Dermis microvascular lymphatic vessel endothelial cell (primary cell): ENCODE results near the gene CHSY1. TPM values are rescaled to one million over a fixed set of nuclear protein-coding genes. Genes with fewer than 3 reads are reported as not detected.

Experiments
- DNase-seq, 2 donors: peaks; one replicate each; pipeline versions ENCODE4 v3.0.0 to v3.0.0-alpha.2; 2010; ENCODE audit warnings: low read depth in 2 of 2
- total RNA-seq: library from RNA; depleted of rRNA; stranded (reverse); fragments of >200 nt; gene quantifications from 2 replicates; pipeline ENCODE4 v1.2.1, GENCODE V29; 2014

Gene CHSY1
- total RNA-seq, 1 donor from 2014 or later = 25.4 TPM

DNA sequence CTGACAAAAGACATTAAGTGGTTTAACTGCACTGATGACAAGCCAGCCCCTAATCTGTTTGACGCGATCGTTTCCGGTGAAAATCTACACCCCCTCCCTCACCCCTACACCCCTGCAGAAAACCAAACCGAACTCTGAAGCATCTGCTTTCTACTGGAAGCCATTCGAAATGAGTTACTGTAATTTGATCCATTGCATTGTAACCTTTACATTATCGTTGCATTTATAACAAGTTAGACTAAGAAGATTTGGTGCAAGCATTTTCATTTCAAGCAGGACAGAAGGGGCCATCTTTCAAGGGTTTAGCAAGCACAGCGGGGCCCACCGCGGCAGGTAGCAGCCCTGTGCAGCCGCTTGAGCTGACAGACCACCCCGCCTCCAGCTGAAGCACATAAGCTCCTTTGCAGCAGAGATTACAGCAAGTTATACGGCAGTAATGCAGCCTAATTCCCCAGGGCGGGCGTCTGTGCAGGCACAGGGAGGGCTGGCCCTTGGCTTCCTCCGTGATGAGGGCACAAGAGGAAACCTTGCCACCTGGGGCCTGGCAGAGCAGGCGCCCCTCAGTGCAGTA lies 79.3 kb downstream of the CHSY1 start:
- DNase-seq = no peak

DNA sequence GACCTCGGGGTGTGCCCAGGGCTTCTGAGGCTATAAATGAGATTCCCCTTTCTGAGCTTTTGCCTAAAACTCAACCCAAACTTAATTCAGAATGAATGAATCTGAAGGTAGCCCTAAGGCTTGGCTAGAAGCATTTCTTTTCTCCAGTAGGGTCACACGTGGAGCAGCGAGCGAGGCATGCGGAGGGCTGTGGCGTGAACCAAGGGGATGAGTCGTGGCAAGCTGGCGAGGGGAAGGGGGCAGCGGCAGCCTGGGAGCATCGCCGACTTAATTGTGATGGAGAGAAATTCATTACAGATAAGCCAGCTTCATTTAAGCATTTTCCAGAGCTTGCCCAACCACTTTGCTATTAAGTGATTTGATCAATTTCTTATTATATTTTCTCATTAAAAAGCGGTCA lies 79.9 kb downstream of the CHSY1 start:
- no peak for DNase-seq

DNA sequence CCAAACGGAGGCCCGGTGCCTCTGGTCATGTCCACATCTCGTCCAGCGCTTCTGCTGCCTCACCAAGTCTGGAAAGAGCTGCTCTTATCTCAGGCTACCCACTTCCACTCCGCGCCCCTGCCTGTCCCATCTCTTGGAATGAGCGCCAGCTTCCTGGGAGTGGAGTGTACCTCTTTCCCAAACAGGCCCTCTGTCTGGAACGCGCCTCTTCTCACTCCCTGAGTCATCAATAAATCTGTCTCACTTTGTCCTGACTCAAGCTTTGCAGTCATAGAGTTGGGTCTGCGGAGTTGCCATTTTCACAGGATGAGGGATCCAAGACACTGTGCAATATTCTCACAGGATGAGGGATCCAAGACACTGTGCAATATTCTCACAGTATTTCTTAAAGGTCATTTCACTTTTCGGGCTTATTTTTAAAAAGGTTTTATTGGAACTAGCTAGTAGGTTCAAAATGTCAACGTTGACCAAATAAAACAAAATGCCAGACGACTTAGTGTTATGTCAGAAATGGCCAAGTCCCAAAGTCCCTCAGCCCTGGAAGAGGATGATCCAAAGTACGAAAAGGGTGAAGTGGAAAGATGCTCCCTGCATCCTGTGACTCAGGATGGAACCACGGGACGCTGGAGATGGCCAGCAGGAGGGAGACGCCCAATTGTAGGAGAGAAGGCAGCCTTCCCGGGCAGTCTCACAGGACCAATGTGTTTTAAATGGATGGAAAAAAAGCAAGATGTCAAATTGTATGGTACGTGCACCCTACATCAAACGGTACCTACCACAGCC lies 81.1 kb downstream of the CHSY1 start:
- DNase-seq = no peak

DNA sequence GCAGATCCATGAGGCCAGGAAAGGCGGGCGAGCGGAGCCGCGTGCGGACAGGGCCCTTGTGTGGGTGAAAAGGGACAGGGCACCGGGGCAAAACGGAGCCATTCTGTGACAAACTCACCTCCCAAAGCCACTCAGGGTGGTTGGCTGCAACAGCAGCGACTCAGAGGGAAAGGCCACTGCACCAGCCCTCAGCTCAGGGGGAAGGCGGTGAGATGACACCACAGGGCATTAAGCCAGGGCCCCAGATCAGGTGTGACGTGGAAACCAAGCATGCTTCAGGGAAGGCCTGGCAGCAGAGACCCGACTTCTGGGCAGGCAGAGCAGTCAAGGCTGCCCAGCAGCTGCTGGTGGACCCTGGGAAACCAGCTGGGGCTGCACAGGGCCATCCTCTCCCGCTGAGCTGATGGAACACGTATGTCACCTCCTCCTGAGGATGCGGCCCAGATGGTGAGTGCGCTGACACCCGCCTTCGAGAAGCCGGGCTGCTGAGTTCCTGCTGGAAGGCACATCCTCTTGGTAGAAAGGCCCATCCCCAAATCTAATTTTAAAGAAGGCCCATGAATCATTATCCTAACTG lies 82.3 kb downstream of the CHSY1 start:
- DNase-seq = no peak

DNA sequence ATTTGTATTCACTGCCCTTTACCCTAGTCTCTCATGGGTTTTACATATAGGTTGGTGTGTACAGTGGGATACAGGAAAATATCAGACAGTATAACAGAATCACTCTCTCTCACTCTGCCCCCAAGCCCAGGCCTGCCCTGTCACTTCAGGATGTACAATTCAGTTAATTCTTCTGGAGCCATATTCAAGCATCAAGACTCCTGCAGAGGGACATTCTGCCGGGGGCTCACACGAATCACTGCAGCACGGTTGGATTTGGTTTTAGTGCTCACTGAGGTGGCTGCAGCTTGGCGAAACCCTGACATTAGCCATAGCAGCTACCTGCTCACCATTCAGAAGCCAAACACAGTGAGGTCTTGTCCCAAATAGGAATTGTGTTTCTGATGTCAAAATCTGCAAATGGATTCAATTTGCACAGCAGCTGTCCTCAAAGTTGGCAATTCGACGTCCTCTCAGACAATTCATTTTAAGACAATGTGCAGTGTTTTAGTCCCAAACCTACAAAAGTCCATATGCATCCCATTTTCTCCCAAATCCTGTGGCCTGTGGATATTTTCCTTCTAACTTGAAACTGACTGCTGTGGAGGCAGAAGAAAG lies 82.9 kb downstream of the CHSY1 start:
- no peak for DNase-seq

DNA sequence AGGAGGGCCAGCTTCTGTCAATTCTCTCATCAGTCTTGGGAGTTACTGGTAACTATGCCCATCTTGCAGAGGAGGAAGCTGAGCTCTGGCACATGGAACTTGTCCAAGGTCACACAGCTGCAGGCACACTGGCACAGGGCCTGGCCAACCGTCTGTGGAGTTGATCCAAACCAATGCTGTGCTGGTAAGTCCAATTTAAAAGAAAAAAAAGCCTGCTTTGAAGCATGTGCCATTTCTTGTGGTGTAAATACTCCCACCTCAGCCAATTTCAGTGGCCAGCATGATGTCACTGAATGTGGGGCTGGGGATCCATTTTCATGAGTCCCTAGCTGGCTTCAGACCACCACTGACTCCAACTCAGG lies 83.4 kb downstream of the CHSY1 start:
- no peak for DNase-seq

DNA sequence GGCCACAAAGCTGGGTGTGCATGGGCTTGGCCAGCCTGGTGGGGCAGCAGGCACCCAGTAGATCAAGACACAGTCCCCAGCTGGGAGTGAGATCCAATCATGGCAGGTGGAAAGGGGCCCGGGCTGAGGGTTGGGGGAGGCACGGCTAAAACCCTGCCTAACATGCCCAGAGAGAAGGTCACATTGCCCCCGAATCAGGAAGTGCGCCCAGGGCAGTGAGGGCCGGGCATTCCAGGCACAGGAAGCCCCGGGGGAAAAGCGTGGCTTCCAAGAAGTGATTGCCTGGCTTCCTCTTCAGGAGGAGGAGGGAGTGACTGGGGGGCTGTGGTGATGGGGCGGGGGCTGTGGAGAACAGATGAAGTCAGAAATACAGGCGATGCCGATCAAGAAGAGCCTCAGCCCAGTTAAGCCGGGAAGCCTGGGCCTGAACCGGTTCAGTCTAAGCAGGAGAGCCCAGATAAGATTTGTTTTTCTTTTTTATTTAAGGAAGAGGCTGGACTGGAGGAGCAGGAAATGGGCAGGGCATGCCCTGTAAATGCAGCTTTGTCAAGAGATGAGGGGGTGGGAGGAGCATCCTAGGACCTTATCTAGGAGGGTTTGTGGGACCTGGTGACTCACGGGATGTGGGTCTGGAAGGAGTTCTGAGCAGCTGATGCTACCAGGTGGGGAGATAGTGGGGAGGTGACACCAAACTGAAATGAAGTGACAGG lies 83.9 kb downstream of the CHSY1 start:
- peak in 1 of 2 donors; percentile 83 for DNase-seq

DNA sequence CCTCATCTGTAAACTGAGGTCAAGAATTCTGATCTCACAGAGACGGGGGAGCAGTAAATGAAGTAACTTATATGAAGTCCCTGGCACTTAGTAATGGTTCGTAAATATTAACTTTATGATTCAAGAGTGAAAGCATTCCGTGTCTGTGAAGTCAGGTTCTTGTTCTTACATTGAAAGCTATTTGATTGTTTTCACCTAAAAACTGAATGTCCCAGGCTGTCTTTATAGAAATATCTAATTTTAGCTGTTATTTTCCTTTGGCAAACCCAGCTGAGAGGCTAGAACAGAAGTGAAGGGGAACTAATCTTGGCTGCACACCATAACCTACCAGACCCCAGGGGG lies 84.5 kb downstream of the CHSY1 start:
- peak in 1 of 2 donors; percentile 76 for DNase-seq

DNA sequence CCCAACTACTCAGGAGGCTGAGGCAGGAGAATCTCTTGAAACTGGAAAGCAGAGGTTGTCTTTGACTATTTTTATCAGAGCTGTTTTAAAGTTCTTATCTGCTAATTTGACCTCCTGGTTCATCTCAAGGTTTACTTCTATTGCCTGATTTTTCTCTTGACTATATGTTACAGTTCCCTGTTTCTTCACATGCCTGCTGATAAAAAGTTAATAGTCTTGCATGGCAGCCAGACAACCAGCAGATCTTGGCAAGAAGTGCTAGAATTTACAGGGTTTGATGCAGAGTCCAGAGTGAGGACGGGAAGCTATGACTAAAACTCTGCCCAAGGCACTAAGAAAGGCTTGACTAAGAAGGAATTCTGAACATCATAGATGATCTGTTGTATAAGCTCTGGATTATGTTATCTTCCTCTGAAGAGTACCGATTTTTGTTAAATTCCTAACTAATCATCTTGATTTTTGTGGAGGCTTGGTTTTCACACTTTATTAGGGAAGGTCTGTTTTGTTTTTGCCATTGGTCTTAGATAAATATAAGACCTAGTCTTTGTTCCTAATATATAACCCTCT lies 85.9 kb downstream of the CHSY1 start:
- DNase-seq = no peak

DNA sequence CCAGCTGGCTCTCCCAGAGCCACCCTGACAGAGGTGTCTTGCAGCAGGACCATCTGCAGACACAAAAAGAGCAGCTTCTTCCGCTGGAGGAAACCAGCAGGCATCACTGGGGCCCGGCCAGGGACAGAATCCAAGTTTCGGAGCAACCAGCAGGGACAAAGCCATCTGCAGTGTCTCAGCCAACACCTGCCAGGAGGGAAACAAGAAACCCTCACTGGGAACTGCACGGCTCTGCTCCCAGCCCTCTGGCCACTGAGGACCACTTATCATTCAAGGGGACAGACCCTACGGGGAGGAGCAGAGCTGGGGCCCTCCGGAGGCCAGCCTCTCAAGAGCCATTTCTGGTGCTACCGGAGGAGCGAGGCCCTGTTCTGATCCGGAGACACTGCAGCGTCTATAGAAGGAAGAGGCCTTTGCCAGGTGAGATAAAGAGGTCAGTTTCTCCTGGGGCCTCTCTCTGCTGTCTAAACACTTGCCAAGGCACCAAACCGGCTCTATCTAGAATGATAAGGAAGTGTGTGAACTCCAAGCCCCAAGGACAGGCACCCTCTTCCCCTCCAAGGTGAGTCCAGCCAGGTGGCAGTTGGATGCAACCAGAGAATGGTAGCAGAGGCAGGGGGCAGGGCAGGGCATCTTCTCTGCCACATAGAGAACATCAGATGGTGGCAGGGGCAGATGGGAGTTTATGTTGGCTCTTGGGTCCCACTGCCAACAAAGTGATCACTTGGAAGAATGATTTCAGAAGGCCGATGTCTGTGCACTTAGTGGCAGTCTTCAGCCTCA lies 89.0 kb downstream of the CHSY1 start:
- no peak for DNase-seq

DNA sequence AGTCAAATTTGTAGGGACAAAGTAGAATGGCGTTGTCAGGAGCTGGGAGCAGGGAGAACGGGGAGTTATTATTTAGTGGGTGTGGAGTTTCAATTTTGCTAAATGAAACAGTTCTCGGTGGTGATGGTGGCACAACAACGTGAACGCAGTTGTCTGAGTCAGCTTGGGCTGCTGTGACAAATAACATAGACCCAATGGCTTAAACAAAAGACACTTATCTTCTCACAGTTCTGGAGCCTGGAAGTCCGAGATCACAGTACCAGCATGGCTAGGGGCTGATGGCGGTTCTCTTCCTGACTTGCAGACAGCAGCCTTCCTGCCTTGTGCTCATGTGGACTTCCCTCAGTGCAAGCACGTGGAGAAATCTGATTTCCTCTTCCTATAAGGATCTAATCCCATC lies 90.2 kb downstream of the CHSY1 start:
- DNase-seq = no peak

DNA sequence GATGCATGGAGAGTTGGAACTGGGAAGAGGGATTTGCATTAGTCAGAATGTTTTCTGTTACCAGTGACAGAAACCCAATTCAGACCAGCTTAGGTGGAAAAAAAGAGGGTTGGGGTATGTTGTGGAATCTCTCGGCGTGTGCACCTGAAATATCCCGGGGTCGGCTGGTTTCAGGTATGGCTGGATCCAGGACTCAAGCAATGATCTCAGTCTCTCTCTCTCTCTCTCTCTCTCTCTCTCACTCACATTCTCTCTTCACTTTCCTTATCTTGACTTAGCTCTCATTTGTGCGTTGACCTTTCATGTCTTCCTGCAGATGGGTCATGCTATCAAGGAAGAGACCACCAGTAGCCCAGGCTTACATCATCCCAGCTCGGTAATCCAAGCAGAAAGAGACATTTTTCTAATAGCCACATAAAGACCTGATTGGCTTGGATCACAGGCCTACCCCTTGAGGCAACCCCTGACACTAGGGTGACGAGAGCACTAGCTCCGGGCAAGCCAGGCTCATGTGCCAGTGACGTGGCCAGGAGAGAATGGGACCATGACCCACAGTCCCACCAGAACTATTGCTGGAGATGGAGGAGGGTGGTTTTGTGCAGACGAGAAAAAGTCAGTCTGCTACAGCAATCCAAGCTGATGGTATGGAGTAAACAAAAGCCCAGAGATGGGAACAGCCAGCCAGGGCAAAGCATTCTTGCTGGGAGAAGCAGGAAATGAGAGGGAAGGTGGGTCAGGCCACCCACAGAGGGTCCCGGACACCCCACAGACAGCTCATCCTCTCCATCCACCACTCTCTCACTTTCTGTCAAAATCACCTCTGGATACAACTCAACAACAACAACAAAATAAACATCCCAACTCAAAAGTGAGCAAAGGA lies 91.7 kb downstream of the CHSY1 start:
- DNase-seq = no peak

DNA sequence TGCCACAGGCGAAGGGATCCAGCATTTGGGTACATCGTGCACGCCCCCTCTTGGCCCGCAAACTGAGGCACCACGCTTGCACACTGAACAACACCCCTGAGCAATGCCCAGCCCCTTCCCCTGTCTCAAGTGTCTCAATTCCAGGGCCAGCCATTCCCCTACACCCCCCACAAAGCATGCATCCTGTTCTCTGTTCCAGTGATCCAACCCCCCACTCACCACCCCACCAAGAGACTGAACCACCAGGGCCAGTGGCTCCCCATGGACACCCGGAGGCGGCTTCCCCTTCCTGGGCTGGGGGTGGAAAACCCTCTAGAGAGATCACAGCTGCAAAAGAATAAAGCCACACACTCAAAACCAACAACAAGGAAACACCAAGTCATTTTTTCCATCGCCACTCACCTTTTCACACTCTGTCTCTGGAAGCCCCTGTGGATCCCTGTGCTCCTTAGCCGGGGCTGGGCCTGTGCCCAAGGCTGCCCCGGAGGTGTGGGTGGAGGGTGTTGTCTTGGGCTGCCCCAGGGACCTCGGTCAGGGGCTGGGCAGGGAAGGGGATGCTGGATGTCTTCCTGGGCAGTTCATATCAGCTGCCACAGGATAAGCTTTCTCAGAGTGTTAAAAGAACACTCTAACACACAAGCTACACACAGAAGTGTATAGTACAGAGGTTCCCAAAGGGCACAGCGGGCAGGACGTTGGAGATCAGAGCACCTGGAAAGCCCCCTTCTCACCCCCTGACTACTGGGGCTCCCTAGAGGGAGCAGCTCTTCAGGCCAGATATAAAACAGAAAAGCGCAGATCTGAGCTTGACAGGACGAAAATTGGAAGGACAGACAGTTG lies 92.5 kb downstream of the CHSY1 start:
- no peak for DNase-seq

DNA sequence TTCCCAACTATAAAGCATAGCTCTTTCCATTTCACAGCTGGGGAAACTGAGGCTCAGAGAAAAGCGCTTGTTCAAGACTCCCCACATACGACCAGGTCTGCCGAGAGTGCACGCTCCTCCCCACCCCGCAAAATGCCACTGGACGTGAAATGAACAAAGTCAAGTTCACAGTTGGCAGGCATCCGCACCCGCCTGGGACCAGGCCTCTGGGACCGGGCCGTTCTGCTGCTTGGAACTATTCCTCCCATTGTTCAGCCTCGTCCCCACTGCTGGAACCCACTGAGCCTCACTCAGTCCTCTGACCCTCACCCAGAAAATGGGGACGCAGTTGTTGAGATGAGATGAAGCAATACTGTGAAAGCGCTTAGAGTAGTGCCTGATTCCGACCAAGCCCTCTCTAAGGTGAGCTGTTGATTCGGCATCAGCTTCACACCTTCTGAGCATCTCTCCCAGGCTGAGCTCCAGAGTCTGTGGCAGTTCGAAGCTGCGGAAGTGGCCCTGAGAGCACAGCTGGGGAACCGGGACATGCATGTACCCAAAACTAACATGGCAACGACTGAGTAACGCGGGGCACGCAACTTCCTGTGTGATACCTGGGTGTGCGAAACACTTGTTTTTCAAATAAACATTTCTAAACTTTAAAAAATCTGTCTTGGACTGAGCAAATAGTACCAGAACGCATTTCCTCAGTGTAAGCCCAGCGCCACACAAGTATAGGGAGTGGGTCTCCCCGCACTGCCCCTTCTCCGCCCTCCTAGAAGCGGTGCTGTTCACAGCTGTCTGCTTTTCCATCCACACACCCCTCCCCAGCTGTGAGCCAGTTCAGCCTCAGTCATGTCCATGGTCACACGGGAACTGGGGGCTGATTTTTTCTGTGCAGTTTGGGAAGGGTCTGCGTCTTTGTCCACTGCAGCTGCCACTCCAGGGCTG lies 93.4 kb downstream of the CHSY1 start:
- DNase-seq = no peak

DNA sequence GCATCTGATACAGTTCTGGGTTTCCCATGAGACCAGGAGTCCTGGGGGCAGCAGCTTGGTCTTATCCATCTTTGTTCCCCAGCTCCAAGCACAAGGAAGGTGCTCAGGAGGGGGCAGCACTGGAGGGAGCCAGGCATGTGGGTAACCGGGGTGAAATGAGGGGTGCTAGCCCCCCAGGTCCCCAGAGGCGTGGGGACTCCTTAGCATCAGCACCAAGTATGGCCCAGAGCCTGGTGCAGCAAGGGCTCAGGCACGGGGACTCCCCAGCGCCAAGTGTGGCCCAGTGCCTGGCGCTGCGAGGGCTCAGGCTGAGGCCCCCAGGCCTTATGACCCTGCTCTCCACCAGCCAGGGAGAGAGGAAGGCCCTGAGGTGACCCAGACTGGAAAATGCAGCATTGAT lies 94.1 kb downstream of the CHSY1 start:
- DNase-seq = no peak

DNA sequence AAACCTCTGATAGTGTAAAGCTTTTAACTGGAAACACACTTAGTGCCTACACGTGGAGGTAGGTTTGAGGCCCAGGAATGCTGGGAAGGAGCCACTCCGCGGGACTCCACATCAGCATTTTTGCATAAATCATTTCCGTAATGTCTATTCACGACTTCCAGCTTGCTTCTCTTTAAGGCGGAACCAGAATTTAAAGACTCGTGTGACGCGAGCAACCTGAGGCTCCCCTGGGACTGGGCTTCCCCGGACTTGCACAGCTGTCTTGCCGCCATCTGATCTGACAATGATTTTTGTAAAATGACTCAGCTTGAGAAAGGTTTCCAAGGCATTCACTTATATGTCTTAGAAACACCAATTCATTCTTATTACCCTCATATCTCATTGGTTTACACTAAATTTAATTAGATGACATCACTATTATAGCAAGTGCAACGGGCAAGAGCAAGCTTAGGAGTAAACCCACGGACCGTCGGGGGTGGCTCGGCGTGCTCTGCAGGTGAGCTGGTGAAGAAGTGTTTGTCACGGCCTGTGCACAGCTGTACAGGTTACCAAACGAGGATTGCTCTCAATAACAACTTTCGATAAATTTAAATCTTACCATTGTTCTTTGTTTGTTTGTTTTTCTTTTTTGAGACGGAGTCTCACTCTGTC lies 95.2 kb downstream of the CHSY1 start:
- DNase-seq = no peak

DNA sequence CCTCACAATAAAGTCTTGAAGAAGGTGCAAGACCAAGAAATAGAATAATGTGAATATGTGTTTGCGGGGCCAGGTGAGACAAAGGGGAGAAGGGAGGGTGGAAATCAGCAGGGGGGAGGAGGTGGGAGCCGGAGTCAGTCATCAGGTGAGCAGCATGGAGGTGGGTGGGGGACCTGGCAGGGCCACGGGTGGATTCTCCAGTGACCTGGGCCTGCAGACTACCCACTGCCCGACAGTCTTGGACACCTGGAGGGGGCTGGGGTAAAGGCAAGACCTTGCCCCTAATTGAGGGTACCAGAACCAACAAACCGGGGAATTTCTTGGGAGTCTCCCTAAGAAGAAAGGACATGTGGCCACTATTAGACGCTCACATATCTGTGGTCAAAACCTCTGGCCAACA lies 95.8 kb downstream of the CHSY1 start:
- no peak for DNase-seq
